H1 (cell line): ENCODE data around the gene MED13. TPM values are rescaled to one million over a fixed set of nuclear protein-coding genes. Genes with fewer than 3 reads are reported as not detected.

Experiments
- CTCF ChIA-PET: fragments of 300-600 bp; sonication (Branson Sonifier 250); formaldehyde crosslinking; loops from one replicate; lab custom pipeline; 2021; ENCODE audit not compliant: partially characterized antibody; lab: Charles Lee
- POLR2A ChIA-PET: fragments of 300-600 bp; sonication (Branson Sonifier 250); formaldehyde crosslinking; loops from one replicate; lab custom pipeline; 2021; ENCODE audit warnings: inconsistent platforms; ENCODE audit not compliant: partially characterized antibody; lab: Charles Lee
- DNase-seq, 2 experiments: peaks; one replicate each; pipeline versions ENCODE4 v3.0.0 to v3.0.0-alpha.2; 2010 to 2022; ENCODE audit warnings: low spot score in 2 of 2, low read depth in 1 of 2, mixed read lengths in 1 of 2
- FAIRE-seq: peaks from 2 replicates; lab custom pipeline; 2011; peaks lifted over from hg19 to GRCh38; lab: Jason Lieb, UNC
- H2AFZ ChIP-seq: 2 replicates; pipeline ENCODE4 v1.8.1; 2012; ENCODE audit warnings: low read length, inconsistent platforms
- H2AK5ac ChIP-seq: 2 replicates; pipeline ENCODE4 v1.6.1; 2013; ENCODE audit warnings: low read depth, low read length
- H2BK120ac ChIP-seq: replicated peaks from 2 replicates; pipeline ENCODE3; 2013; ENCODE audit warnings: low read depth, low read length, inconsistent platforms
- H2BK12ac ChIP-seq: 2 replicates; pipeline ENCODE4 v1.6.1; 2013; ENCODE audit warnings: low read depth, low read length
- H2BK15ac ChIP-seq: 2 replicates; pipeline ENCODE4 v1.6.1; 2013; ENCODE audit warnings: low read length
- H2BK20ac ChIP-seq: 2 replicates; pipeline ENCODE4 v1.6.1; 2013; ENCODE audit warnings: low read length
- H2BK5ac ChIP-seq: 2 replicates; pipeline ENCODE4 v1.6.1; 2013; ENCODE audit warnings: low read depth, low read length
- H3K14ac ChIP-seq: 2 replicates; pipeline ENCODE4 v1.6.1; 2013; ENCODE audit warnings: inconsistent platforms; ENCODE audit not compliant: insufficient read length
- H3K18ac ChIP-seq: 2 replicates; pipeline ENCODE4 v1.6.1; 2013; ENCODE audit warnings: low read length; ENCODE audit errors: extremely low read depth
- H3K23ac ChIP-seq: 2 replicates; pipeline ENCODE4 v1.6.1; 2013; ENCODE audit warnings: inconsistent platforms; ENCODE audit not compliant: insufficient read length
- H3K23me2 ChIP-seq: 2 replicates; pipeline ENCODE4 v1.6.1; 2013; ENCODE audit warnings: low read depth, low read length
- H3K27ac ChIP-seq: 2 replicates; pipeline ENCODE4 v1.6.1; 2011; ENCODE audit warnings: low read depth, low read length, inconsistent platforms
- H3K27me3 ChIP-seq, 4 experiments: replicated peaks in 1 of 4; 1 replicate in 1 of 4; 2 replicates in 3 of 4; pipeline versions ENCODE4 v1.6.1 to v1.8.1; 2011 to 2013; ENCODE audit warnings: low read length in 3 of 4, mild to moderate bottlenecking in 3 of 4, inconsistent platforms in 2 of 4, mixed read lengths in 2 of 4, moderate library complexity in 1 of 4; ENCODE audit not compliant: control insufficient read depth in 3 of 4, insufficient read depth in 3 of 4; ENCODE audit errors: extremely low read depth in 1 of 4
- H3K36me3 ChIP-seq, 4 experiments: 2 replicates each; pipeline versions ENCODE4 v1.6.1 to v1.8.1; 2011 to 2013; ENCODE audit warnings: mild to moderate bottlenecking in 4 of 4, low read length in 3 of 4, moderate library complexity in 2 of 4, control low read depth in 1 of 4, inconsistent platforms in 1 of 4; ENCODE audit not compliant: insufficient read depth in 4 of 4, control insufficient read depth in 2 of 4
- H3K4ac ChIP-seq: replicated peaks from 2 replicates; pipeline ENCODE3; 2013; ENCODE audit warnings: low read length, low read depth, mixed read lengths, inconsistent platforms; ENCODE audit not compliant: insufficient read length
- H3K4me1 ChIP-seq, 4 experiments: replicated peaks in 1 of 4; 1 replicate in 1 of 4; 2 replicates in 3 of 4; pipeline versions ENCODE4 v1.6.1 to v1.8.1; 2011 to 2013; ENCODE audit warnings: low read length in 3 of 4, inconsistent platforms in 2 of 4, mixed read lengths in 1 of 4; ENCODE audit not compliant: insufficient read depth in 4 of 4, control insufficient read depth in 3 of 4
- H3K4me2 ChIP-seq, 2 experiments: 2 replicates each; pipeline versions ENCODE4 v1.6.1 to v1.8.1; 2011 to 2013; ENCODE audit warnings: low read depth in 2 of 2, low read length in 2 of 2, control low read depth in 1 of 2, inconsistent platforms in 1 of 2, mild to moderate bottlenecking in 1 of 2; ENCODE audit not compliant: insufficient read depth in 1 of 2
- H3K4me3 ChIP-seq, 4 experiments: fragments of 200-600, 300-600 bp in 1 of 4; sonication (generic), shearing (Covaris generic), sonication (Bioruptor Twin) in 1 of 4; 2 replicates each; pipeline versions ENCODE4 v1.5.1 to v1.8.1; 2011 to 2016; ENCODE audit warnings: low read length in 4 of 4, low read depth in 3 of 4, control low read depth in 2 of 4, inconsistent platforms in 2 of 4, mild to moderate bottlenecking in 2 of 4, mixed read lengths in 1 of 4, moderate library complexity in 1 of 4; ENCODE audit not compliant: insufficient read depth in 2 of 4; ENCODE audit errors: extremely low read depth in 1 of 4
- H3K56ac ChIP-seq: replicated peaks from 2 replicates; pipeline ENCODE3; 2013; ENCODE audit warnings: low read depth, mild to moderate bottlenecking, mixed read lengths, low read length, inconsistent platforms; ENCODE audit not compliant: insufficient read length
- H3K79me1 ChIP-seq: 2 replicates; pipeline ENCODE4 v1.6.1; 2013; ENCODE audit warnings: low read depth, low read length, control low read depth
- H3K79me2 ChIP-seq, 2 experiments: 2 replicates each; pipeline versions ENCODE4 v1.6.1 to v1.8.1; 2012 to 2013; ENCODE audit warnings: low read length in 2 of 2, mild to moderate bottlenecking in 2 of 2, inconsistent platforms in 1 of 2; ENCODE audit not compliant: insufficient read depth in 2 of 2, control insufficient read depth in 1 of 2
- H3K9ac ChIP-seq, 4 experiments: replicated peaks in 1 of 4; 1 replicate in 1 of 4; 2 replicates in 3 of 4; pipeline versions ENCODE4 v1.6.1 to v1.8.1; 2011 to 2013; ENCODE audit warnings: low read depth in 3 of 4, low read length in 3 of 4, control low read depth in 2 of 4, mild to moderate bottlenecking in 2 of 4, moderate library complexity in 2 of 4, inconsistent platforms in 1 of 4; ENCODE audit errors: extremely low read depth in 1 of 4
- H3K9me3 ChIP-seq, 2 experiments: 2 replicates each; pipeline versions ENCODE4 v1.6.1 to v1.8.1; 2012 to 2013; ENCODE audit warnings: mild to moderate bottlenecking in 2 of 2, moderate library complexity in 2 of 2, control low read depth in 1 of 2, inconsistent platforms in 1 of 2, low read depth in 1 of 2, low read length in 1 of 2, mixed read lengths in 1 of 2; ENCODE audit not compliant: insufficient read depth in 2 of 2
- H4K20me1 ChIP-seq, 2 experiments: replicated peaks in 1 of 2; 2 replicates each; pipeline versions ENCODE3 to v1.8.1; 2011 to 2013; ENCODE audit warnings: inconsistent platforms in 2 of 2, low read length in 2 of 2, mild to moderate bottlenecking in 1 of 2; ENCODE audit not compliant: insufficient read depth in 2 of 2, control insufficient read depth in 1 of 2
- H4K5ac ChIP-seq: 2 replicates; pipeline ENCODE4 v1.6.1; 2013; ENCODE audit warnings: low read length, low read depth, mixed read lengths, inconsistent platforms; ENCODE audit not compliant: insufficient read length
- H4K8ac ChIP-seq: 2 replicates; pipeline ENCODE4 v1.8.0; 2013; ENCODE audit warnings: mild to moderate bottlenecking, moderate library complexity, low read length, inconsistent platforms; ENCODE audit not compliant: insufficient read depth; ENCODE audit errors: extremely low read depth
- H4K91ac ChIP-seq: replicated peaks from 2 replicates; pipeline ENCODE3; 2013; ENCODE audit warnings: low read length, mixed read lengths, inconsistent platforms; ENCODE audit not compliant: insufficient read length
- BCL11A ChIP-seq, 2 experiments: IDR thresholded peaks; one replicate each; pipeline ENCODE4 v1.6.1; 2011; ENCODE audit warnings: low read depth in 2 of 2, low read length in 2 of 2, mild to moderate bottlenecking in 2 of 2
- CHD1 ChIP-seq: IDR thresholded peaks from 2 replicates; pipeline ENCODE4 v1.6.1; 2012; ENCODE audit warnings: low read depth, low read length, improper control_type of control experiment
- CTBP2 ChIP-seq: IDR thresholded peaks from 2 replicates; pipeline ENCODE4 v1.7.0; 2011; ENCODE audit warnings: borderline replicate concordance, mild to moderate bottlenecking, moderate library complexity, mixed read lengths, low read length; ENCODE audit not compliant: insufficient read depth, insufficient read length
- HDAC2 ChIP-seq, 2 experiments: fragments of 300-600 bp in 1 of 2; sonication (generic) in 1 of 2; IDR thresholded peaks; 2 replicates each; pipeline ENCODE4 v1.6.1; 2011 to 2012; ENCODE audit warnings: low read depth in 2 of 2, low read length in 2 of 2, mild to moderate bottlenecking in 2 of 2, moderate library complexity in 2 of 2, borderline replicate concordance in 1 of 2, inconsistent platforms in 1 of 2
- HDAC6 ChIP-seq: IDR thresholded peaks from one replicate; pipeline ENCODE4 v1.7.1; 2012; ENCODE audit warnings: low read depth, mild to moderate bottlenecking, inconsistent platforms, low read length, moderate library complexity
- KDM1A ChIP-seq: fragments of 200-600, 300-600 bp; sonication (generic); IDR thresholded peaks from 2 replicates; pipeline ENCODE4 v1.7.1; 2016; ENCODE audit warnings: mild to moderate bottlenecking, low read length, borderline replicate concordance
- RXRA ChIP-seq: IDR thresholded peaks from 2 replicates; pipeline ENCODE4 v1.6.1; 2011; ENCODE audit warnings: low read depth, mild to moderate bottlenecking, low read length, moderate library complexity; ENCODE audit not compliant: insufficient read depth
- SAP30 ChIP-seq: fragments of 300-600 bp; sonication (generic); IDR thresholded peaks from 2 replicates; pipeline ENCODE4 v1.7.1; 2012; ENCODE audit warnings: low read length, moderate library complexity, mild to moderate bottlenecking, inconsistent platforms; ENCODE audit not compliant: insufficient read depth, insufficient replicate concordance
- SP1 ChIP-seq: IDR thresholded peaks from 2 replicates; pipeline ENCODE4 v1.6.1; 2011; ENCODE audit warnings: low read depth, low read length
- SP2 ChIP-seq: IDR thresholded peaks from 2 replicates; pipeline ENCODE4 v1.6.1; 2012; ENCODE audit warnings: mild to moderate bottlenecking, low read length, inconsistent platforms
- ZNF274 ChIP-seq: IDR thresholded peaks from 2 replicates; pipeline ENCODE4 v1.7.0; 2012; ENCODE audit warnings: low read length, borderline replicate concordance; ENCODE audit errors: extremely low read depth
- polyA plus RNA-seq, 7 experiments: library from polyadenylated mRNA; depleted of rRNA in 3 of 7; stranded (reverse) in 5 of 7; unstranded in 2 of 7; fragments of >200 nt in 5 of 7; fragments of 200-250 nt in 2 of 7; gene quantifications; 1 replicate in 5 of 7; 2 replicates in 1 of 7; 4 replicates in 1 of 7; pipeline versions ENCODE4 v1.2.1 to v1.2.3, GENCODE V29; 2011 to 2013; ENCODE audit warnings: missing spikeins in 2 of 7, mixed read lengths in 2 of 7
- total RNA-seq: library from RNA; stranded (reverse); fragmentation: NEBNext Ultra II Directional; extraction: Animal tissue kit (Norgen Biotek cat#: 25700); gene quantifications from 2 replicates; pipeline ENCODE4 v1.2.1, GENCODE V29; 2021

The MED13 gene
- total and polyA plus RNA-seq, 2 of the 8 experiments (the other 6 are each of a cell fraction or from before 2014, with no cell fraction given): 11.3 to 44.8 TPM

DNA sequence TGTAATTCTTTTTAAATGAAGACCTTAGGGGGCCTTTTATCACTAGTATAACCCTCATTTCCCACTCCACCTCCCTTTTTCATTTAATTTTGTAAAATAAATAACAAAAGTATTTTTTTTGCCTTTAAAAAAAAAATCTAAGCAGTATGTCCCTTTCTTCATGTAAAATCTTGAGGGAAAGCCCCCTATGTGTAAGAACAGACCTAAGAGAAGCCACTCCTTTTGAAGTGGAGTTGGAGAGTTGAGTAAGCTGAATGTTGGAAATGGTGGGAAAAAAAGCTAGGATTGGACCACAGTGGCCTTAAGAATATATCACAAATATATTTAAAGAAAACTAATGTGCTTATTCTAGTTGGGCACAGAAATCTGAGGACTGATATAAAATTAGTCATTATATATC is 92.8 kb downstream of the MED13 start:
- Histone ChIP-seq H2BK15ac (no peak overlapping the region), H2AFZ (no peak overlapping the region), H3K36me3 (peaks cover 3 to 56% (median 20%) of the 10 kb centered on the region in 4 experiments; a peak in 6 of 8 replicates), H4K91ac (no peak overlapping the region), H3K23me2 (no peaks in the 10 kb centered on the region), H3K4ac (no peak overlapping the region), H2BK20ac (no peak overlapping the region), H2BK5ac (no peak overlapping the region), H2BK12ac (no peak overlapping the region), H3K9me3 (no peaks in the 10 kb centered on the region), H3K79me1 (no peaks in the 10 kb centered on the region; the same call in 1 of the 2 replicates), H2BK120ac (no peak overlapping the region), H3K23ac (no peak overlapping the region), H3K56ac (no peak overlapping the region), H3K4me2 (peak overlapping the region in 1 of 2 experiments; percentile 26; a peak in 1 of 4 replicates), H3K4me3 (peak overlapping the region in 1 of 4 experiments; percentile 17; a peak in 1 of 8 replicates), H4K8ac (no peak overlapping the region), H3K27ac (no peak overlapping the region), H4K20me1 (no peaks in the 10 kb centered on the region)
- POLR2A ChIA-PET: no interaction called here
- CTCF ChIA-PET: interaction anchor here (0.7 kb wide), 1 partner anchor 1711 kb away, joined by 3 read pairs; no protein-coding TSS in a partner anchor
- no peak for FAIRE-seq
- TF ChIP-seq ZNF274 (no peak), SAP30 (no peak), RXRA (no peak), HDAC2 (IDR thresholded peaks at IDR 0.05; ENCODE audit: borderline replicate concordance in 1 of 2, low read depth in 2 of 2, low read length in 2 of 2) (no peak), SP1 (no peak), KDM1A (no peak), SP2 (no peak), CHD1 (no peak), HDAC6 (no peak), BCL11A (IDR thresholded peaks at IDR 0.05; ENCODE audit: low read depth in 2 of 2, low read length in 2 of 2) (no peak), CTBP2 (no peak)
- TF ChIP-seq, all 59 proteins: peak for 0
- Histone ChIP-seq H3K14ac (no peak overlapping the region), H3K79me2 (peaks cover 0 to 27% of the 10 kb centered on the region in 2 experiments; a peak in 2 of 4 replicates), H3K18ac (no peak overlapping the region), H2AK5ac (no peak overlapping the region), H3K27me3 (no peaks in the 10 kb centered on the region), H3K9ac (no peak overlapping the region), H3K4me1 (0 out of 7 replicates have a peak, but pooled peaks cover 0 to 4% (median 0%) of the 10 kb centered on the region in 4 experiments), H4K5ac (no peak overlapping the region)
- DNase-seq: no peak
